NCI-H1092 treated with DMSO at 0.1 percent for 48 hours (cell line): ENCODE data around the gene MTM1.

Experiments used
- DNase-seq: peaks from one replicate; lab custom pipeline; 2025; lab: John Stamatoyannopoulos, UW

MTM1 gene

DNA sequence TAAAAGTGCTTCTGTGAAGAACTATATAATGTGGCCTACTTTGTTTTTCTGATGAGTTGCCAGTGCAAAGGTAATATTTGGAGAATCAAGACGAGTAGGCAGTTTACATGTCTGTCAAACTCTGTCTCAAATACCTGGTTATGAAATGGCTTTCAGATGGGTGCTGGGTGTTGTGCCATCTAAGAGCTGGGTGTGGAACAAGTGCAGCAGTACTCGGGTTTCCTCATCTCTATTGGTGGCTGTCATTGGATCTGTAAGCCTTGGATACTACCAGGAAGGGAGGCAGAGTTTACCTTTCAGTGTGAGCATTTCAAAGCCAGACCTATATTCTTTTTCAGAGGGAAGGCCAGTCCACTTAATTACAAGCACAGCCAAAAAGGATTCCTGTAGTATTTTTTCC lies 37.2 kb downstream of the MTM1 start:
- no peak for DNase-seq

DNA sequence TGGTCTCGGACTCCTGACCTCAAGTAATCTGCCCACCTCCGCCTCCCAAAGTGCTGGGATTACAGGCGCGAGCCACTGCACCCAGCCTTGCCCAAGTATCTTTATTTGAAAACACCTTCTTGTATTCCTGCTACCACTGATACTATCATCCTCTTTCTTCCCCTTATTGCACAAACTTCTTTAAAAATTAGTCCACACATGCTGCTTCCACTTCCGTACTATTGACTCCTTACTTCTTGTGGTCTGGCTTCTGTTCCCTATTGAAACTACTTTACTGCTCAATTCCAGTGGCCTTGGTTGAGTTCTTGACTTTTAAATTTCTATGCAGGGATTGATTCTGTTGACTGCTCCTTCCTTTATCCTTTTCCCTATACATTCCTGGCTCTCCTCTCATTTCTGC lies 38.8 kb downstream of the MTM1 start:
- DNase-seq: no peak

DNA sequence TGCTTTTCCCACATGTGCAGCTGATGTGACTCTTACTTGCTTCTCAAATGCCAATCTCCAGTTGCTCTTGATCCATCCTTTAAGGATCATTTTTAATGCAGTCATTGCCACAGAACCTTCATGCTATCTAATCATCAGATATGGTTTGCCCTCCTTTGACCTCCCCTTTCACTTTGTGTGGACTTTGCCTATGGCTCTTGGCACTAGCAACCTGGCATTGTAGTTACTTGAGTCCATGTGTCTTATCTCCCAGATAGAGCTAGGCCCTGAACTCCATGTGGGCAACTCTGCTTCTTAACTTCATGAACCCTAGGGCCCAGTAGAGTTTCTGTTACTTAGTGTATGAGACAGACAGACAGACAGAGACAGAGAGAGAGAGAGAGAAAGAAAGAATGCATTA lies 41.6 kb downstream of the MTM1 start:
- no peak for DNase-seq

DNA sequence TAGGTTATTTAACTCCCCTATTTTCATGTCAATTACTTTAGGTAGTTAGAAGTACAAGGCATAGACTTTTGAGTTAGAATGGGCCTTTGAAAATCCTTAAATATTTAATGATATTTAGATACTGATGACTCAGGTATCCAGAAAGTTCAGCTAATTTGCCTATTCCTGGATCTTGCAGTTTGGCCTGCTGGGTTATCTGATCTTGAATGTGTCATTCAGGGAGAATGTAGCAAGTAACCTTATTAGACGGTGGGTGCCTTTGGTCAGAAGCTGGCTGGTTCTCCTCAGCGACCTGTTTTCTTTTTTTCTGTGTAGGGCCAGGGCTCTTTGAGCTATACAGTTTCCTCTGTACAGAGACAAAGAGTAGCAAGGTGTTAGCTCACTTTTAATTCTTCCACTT lies 42.0 kb downstream of the MTM1 start:
- DNase-seq: no peak

DNA sequence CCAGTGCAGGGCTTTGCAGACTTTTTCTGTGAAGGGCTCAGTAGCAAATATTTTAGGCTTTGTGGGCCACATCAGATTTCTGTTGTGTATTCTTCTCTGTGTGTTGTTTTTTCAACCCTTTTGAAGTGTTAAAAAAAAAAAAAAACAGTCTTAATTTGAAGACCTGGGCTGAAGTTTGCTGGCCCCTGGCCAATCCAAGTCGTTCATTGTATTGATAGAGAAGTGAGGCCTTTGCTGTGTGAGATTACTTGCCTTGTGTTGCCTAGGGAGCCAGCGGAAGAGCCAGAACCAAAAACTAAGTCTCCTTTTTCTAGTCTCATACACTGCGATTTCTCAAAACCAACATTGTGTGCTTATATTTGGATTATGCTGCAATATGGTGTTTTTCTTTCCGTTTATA lies 46.9 kb downstream of the MTM1 start:
- DNase-seq: no peak

DNA sequence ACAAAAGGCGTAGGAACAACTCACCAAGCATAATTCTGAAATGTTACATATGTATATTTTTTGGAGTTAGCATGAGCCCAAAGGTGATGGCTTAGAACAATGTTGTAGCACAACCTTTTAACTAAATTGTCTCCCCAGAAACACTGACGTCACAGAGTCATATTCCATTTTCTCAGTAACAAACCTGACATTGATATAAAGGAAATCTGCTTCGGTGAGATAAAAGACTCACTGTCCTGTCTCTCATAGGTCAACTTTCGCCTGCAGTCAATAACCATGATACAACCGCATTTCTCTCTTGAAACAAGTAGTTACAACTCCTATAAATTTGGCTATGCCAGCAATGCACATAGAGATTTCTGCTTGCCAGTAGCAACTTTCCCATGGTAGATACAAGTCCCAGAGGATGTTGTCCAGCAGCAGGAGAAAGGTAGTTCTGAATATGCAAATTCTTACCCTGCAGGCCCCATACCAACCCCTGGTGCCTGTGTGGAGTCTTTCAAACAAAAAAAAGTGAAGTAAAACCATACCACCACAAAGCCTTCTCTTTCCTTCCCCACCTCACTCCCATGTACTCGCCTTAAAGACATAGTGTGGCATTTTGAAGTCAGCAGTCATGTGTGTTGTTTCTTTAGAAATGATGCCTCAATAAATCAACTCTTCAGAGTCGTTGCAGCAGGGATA lies 47.9 kb downstream of the MTM1 start:
- no peak for DNase-seq

DNA sequence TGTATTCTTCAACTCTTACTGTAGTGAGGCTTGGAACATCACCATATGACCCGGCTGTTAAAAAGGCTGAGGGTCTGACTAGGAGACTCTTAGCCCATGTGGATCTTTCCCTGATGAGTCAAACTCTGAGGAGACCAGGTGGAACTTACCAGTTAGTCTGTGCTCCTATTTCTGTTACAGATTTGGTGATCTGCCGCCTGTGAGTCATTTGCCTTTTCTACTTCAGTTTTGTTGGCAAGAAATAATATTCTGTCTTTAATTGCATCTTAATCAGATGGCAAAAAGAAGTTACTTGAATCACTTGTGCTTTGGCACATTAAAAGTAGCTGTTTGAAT lies 48.4 kb downstream of the MTM1 start:
- DNase-seq: no peak

DNA sequence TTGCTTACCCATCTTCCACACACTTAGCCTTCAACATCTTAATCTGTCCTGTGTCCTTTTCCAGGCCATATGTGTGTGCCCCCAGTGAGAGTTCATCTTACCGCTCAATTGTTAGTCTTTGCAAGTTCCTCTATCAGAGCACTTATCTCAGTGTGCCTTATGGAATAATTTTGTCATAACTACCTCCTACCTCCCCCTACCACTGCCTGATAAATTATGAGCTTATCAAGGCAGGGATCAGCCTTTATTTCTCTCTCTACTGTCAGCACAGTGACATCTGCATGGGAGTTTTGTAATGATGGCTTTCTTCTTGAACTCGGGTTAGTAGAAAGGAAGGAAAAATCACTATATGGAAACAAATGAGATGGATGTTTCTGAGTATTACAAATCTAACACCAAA lies 53.2 kb downstream of the MTM1 start:
- no peak for DNase-seq

DNA sequence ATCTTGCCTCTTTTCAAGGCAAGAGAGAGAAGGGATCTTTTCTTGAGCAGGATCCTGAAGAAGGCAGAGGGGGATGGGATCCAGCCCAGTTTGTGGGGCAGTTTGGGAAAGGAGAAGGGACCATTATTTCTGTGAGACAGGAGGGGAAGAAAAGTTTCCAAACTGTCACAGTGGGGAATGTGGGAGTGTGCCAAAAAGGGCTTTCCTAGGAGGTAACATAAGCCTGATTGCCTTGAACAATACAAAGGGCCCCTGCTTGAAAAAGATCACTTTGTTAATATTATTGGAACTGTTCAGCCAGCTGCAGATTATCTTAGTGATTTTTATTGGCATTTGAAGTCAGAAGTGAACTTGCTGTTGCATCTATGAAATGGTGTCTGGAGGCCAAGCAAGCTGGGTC lies 55.2 kb downstream of the MTM1 start:
- no peak for DNase-seq

DNA sequence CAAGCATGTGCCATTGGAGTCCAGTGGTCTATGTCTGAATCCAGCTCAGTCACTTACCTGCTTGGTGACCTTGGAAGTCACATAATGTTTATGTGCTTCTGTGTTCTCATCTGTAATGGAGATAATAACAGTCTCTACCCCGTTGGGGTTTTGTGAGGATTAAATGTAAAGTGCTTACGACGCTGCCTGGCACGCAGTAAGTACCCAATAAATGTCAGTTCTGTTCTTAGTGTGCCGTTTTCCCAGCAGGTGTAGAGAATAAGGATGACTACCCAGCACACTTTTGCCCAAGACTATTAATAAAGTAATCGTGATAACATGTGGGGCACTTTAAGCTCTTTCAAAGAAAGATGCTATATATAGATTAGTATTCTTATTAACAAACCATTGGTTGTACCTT lies 56.7 kb downstream of the MTM1 start:
- no peak for DNase-seq

DNA sequence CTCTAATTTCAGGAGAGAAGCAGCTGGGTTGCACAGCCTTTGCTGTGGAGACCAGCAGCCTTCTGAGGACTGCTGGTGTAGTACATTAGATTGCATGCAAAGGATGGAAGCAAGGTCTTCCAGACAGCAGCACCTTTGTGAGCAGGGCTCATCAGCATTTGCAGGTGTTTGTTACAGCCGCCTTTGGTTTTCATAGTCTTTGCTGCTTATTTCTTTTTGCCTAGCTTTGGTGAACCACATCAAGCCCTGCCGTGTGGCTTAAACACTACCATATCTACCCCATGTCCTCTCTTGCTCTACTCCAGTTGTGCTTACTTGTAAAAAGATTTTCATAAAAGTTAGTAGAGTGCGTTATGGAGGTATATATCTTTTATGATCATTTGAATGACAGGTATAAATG lies 57.5 kb downstream of the MTM1 start:
- no peak for DNase-seq

DNA sequence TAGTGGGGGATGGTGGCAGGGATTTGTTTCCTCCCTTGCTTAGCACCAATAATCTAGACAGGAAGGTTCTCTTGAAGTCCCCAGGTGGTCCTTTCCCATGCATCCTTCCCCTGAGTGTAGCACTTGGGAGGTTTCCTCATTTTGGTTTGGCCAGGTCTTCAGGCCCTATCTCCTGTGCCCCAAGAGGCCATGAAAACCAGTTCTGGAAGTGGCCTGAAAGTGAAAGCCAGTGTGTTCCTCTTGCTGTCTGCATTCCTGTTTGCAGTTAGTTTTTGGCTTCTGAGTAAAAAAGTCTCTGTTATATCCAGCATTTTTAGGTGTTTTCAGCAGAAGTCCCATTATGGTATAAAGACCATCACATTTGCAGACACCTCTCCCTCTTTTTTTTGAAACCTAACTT lies 59.5 kb downstream of the MTM1 start:
- no peak for DNase-seq

DNA sequence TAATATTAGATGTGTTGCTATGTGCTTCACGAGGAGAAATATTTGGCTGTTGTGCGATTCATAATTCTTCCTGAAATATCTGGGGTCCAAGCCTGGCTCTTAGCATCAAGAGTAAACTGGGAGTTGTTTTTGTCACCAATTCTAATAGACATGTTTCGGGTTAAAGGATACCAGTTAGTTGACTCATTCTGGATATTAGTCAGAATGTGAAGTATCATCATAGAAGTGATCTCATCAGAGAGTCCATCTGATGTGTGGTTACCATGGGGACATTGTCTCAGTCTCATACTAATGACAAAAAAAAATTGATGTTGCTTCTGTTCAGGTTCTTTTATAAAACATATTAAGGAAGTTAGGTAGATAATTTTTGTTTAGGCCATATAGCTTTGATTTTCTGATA lies 67.5 kb downstream of the MTM1 start:
- no peak for DNase-seq

DNA sequence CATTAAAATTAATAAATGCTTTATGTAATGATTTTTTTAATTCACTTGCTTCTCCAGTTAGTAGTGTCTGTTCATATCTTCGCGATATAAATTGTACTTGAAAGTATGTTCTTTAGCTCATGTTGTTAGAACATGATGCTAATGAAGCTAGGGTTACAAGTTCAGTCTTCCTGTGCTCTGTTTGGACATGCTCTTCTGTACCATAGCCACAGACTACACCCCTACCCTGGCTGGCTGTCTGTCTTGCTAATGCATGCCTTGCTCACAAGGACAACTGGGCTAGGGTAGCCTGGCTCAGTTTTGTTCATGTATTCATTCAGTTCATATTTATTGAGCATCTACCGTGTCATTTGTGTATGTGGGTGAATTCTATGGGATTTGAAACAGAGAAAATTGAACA lies 74.0 kb downstream of the MTM1 start:
- DNase-seq: no peak

DNA sequence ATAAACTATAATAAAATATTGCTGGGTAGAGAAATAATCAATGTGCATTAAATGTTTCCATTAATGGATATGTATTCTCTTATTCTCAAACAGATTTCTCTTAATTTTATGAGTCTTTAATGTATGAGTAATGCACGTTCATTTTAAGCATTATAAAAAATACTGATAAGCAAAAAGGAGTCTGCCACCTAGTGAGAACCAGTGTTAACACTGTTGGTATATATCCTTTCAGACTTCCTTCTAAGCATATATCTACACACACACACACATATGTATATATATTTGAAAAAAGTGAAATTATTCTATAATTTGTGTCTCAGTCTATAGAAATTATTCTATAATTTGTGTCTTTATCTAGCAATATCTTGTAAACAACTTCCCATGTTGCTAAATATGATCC lies 74.8 kb downstream of the MTM1 start:
- peak; percentile 3 for DNase-seq

DNA sequence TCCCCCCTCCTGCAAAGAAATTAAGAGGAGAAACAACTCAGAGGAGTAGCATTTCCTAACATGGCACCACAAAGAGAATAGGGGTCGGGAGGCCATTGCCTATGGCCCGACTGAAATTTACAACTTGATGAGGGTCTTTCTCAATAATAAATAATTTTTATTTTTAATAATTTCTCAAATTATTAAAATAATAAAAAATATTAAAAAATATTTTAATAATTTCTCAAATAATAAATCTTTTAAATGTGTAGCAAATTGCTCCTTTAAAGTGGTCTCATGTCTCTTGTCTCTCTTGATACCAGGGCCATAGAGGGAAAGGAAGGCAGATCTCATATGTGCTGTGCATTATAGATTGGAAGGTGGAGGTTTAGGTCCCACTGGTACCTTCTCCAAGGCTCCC lies 75.5 kb downstream of the MTM1 start:
- no peak for DNase-seq

DNA sequence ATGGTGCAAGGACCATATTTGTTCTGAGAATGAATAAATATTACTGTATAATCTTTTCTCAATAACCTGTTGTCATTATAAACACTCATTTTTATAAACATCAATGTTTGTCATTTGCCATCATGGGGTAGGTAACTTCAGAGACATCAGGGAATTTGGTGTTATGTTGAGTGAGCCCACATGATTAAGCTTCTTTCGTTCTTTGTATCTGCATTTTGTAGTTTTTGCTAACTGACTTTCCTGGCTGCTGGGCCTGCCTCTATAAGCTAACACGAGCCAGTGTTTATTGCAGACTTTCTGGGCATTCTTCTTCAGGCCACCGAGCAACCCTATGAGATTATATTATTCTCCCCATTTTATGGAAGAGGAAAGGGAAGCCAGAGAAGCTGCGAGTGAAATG lies 76.0 kb downstream of the MTM1 start:
- DNase-seq: no peak

DNA sequence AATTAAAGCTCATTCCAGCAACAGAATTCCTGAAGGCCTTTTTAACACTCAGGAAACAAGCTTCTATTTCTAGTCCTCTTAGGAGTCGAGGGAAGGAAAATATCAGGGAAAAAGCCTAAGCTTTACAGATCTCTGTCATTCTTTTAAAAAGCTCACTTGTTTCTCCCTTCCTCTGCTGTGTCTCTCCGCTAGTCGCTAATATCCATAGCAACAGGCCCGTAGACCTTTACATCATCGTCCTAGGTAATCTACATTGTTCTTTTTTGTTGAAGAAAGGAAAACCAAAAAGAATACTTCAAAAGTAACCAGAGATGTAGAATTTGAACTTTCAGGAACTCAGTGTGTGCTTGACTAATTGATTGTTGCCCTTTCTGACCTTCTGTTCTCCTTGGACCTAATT lies 78.9 kb downstream of the MTM1 start:
- no peak for DNase-seq

DNA sequence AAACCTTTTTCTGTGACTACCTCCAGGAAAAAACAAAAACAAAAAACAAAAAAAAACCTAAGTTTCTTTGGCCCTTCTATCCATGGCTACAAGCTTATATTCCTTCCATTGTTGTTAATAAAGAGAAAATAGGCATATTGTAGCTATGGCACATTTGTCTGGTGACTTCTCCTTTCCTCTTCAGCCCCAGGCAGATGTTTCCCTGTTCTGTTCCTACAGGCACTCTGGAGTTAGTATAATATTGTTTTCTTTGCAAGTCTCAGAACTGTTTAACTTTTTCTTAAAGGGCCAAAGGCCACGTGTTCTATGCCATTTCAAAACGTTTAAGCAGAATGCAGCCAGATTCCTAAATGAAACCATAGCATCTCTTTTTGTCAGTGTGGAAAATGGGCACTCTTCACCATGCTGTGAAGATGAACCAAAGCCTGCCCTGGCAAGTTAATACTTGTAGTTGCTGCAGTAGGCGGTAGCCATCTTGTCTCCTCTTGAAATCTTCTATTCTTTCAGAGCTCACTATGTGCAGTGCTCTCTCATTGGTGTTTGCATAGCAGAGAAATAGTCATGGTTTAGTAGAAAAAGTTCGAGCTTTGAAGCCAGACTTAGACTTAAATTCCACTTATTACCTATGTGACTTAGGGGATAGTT lies 80.0 kb downstream of the MTM1 start:
- DNase-seq: no peak

DNA sequence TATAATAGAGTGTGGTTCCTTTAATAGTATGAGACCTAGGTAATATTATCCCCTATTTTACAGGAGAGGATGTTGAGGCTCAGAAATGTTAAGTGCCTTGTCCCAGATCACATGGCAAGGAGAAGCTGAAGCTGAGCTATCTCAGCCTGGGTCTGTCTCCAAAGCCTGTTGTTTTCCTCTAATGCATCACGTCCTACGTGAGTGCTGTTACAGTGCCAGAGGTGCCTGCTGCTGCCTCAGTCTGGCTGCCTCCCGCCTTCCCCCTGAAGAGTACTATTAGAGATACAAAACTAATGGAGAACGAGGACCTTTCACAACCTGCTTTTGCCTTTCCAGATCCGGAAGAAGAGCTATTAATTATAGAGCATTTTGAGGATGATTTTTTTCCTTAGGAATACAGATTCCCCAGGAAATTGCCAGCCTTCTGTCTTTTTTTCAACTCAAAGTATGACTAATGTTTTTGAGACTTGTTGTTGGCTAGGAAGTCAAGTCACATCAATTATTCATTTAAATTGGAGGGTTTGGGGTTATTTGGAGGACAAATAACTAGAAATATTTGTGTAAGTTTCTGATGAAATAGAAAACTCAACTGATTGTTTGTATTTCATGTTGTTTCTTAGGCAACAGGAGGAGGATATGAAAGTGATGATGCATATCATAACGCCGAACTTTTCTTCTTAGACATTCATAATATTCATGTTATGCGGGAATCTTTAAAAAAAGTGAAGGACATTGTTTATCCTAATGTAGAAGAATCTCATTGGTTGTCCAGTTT lies 80.9 kb downstream of the MTM1 start:
- peak; percentile 15 for DNase-seq

DNA sequence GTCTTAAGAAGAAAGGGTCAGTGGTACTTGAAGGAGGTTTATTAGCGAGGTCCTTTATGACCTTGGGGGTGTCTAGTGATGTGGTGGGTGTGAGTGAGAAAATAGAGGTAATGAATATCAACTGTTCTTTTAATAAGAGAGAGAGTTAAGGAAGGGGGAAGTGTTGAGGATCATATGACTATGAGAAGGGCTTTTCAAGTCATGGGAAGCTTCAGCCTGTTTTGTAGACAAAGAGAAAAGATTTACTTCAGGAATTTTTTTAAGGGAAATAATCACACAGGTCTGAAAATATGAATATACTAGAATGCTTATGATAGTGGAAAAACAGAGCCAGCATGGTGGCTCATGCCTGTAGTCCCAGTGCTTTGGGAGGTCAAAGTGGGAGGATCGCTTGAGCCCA lies 83.5 kb downstream of the MTM1 start:
- no peak for DNase-seq

DNA sequence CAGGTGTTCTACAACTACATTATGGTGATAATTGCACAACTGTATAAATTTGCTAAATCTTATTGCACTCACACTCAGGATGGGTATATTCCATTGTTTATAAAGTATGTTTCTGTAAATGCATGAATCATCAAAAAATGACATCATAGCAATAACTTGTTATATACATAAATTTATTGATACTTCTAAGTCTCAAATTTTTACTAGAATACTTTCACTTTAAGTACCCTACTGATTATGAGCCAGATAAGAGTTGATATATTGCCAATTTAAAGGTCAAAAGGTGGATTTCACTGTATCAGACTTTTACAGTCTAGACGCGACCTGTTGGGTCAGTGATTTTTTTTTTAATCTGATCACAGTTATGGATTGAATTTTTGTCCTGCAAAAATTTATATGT lies 87.4 kb downstream of the MTM1 start:
- no peak for DNase-seq

DNA sequence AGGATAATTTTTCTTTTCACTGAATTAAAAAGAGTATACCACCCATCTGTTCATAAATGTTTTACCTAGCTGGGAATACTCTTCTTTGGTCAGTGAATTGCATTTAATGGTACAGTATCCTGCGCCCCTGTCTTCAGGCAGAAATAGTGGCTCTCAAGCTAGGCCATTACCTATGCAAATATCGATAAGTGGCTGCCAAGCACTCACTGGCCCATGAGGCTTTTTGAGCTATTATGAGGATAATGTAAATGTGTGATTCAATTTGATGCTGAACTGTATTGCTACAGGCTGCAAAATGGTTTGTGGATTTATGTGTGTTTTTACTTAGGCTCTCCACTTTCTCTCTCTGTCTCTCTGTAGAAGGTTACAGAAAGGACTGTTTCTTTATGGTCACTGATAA lies 94.7 kb downstream of the MTM1 start:
- DNase-seq: peak; percentile 88

DNA sequence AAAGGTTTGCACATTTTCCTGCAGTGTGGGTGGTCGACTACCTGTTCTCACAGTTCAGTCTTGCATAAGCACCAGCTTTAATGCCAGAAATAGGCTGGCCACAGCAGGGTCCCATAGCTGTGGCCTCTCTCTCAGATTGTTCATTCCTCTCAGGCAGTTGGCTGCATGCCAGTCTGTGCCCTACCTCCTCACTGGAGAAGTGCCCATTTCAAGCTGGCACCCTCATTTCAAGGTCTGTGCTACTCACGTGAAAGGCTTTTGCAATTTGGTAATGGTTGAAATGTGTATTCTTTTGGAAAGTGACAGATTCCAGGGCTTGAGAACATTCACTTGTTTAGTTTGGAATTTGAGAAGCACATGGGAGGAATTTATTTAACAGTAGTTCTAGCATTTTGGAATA lies 95.9 kb downstream of the MTM1 start:
- DNase-seq: peak; percentile 92
